HG03460 (cell line): ENCODE results near the gene MLXIPL.
A peak's percentile ranks its signal among the peaks of the same experiment; 100 is the strongest.
"Not testable (repeated sequence)": the region's sequence is repeated elsewhere in the genome, so short reads cannot be mapped to it uniquely, and the experiment has no call there.

Experiments used
- ATAC-seq: cut with Tn5 transposase; IDR thresholded peaks from one replicate; pipeline ENCODE4 v1.9.1; 2021; ENCODE audit not compliant: unreplicated experiment

Gene MLXIPL, protein sequence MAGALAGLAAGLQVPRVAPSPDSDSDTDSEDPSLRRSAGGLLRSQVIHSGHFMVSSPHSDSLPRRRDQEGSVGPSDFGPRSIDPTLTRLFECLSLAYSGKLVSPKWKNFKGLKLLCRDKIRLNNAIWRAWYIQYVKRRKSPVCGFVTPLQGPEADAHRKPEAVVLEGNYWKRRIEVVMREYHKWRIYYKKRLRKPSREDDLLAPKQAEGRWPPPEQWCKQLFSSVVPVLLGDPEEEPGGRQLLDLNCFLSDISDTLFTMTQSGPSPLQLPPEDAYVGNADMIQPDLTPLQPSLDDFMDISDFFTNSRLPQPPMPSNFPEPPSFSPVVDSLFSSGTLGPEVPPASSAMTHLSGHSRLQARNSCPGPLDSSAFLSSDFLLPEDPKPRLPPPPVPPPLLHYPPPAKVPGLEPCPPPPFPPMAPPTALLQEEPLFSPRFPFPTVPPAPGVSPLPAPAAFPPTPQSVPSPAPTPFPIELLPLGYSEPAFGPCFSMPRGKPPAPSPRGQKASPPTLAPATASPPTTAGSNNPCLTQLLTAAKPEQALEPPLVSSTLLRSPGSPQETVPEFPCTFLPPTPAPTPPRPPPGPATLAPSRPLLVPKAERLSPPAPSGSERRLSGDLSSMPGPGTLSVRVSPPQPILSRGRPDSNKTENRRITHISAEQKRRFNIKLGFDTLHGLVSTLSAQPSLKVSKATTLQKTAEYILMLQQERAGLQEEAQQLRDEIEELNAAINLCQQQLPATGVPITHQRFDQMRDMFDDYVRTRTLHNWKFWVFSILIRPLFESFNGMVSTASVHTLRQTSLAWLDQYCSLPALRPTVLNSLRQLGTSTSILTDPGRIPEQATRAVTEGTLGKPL

DNA sequence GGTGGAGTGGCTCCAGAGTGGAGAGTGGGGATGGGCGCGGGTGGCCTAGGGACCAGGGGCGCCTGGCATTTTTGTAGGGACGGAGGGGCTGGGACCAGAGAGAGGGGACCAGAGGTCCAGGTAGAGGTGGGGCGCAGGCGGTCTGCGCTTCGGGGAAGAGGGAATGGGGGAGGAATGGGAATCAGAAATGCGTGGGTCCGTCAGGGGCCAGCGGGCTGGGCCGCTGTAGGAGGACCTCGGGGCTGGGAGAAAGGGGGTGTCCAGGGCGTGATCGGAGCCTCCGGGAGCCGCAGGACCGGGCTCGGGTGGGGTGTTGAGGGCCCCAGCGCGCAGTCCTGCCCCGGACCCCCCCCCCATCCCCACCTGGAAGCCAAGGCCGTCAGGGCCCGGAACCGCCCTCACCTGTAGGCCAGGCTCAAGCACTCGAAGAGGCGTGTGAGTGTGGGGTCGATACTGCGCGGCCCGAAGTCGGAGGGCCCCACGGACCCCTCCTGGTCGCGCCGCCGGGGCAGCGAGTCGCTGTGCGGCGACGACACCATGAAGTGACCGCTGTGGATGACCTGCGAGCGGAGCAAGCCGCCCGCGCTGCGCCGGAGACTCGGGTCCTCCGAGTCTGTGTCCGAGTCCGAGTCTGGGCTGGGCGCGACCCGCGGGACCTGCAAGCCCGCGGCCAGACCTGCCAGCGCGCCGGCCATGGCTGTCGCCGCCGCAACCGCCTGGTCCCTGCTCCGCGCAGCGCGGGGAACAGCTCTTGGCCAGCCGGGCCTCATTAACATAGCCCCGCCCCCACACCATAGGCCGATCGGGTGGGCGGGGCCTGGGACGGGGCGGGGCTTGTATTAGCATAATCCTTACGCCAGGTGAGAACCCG is at the start of gene MLXIPL:
Gene MLXIPL, minus strand, starts transcription at position 725 of the 871 bp plus-strand sequence. Its CDS starts 30 bp downstream, at position 695.
- ATAC-seq = no peak

DNA sequence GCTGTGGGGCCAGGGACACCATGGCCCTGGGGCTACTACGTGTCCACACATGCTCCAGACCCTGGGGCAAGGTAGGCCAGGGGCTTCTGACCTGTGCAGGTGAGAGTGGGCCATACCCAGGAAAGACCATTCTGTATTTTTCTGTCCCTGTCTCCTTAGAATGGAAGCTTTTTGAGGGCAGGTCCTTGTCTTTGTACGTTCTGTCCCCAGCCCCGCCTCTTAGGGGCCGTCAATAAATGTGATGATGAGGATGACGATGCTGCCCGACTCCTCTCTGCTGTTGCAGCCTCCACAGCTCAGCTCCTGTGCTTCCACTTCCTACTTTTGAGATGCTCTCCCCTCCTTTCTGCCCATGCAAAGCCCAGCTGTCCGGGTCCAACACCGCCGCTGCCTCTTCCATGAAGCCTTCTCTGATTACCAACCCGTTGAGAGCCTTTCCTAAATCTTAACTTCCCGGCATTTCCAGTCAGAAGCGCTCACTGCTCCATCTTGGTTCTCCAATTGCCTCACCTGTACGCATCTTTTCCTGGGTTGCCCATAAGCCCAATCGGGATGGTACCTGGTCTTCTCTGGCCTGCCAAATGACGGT is 47.6 kb upstream of the MLXIPL start:
- no peak for ATAC-seq

DNA sequence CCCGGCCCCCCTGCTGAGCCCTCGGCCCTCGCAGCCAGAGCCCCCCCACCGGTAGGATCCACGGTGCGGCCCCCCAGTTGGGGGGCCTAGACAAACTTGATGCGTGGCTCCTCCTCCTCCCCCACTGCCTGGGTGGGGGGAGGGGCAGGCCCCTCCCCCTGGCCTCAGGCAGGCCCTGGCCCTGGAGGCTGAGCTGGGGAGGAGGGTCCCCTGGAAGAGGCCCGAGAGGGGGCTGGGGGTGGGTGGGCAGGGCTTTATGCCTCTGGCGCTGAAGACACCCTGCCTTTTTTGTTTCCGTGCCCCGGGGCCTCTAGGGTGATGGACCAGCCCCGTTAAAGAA is 47.0 kb upstream of the MLXIPL start:
- no peak for ATAC-seq

DNA sequence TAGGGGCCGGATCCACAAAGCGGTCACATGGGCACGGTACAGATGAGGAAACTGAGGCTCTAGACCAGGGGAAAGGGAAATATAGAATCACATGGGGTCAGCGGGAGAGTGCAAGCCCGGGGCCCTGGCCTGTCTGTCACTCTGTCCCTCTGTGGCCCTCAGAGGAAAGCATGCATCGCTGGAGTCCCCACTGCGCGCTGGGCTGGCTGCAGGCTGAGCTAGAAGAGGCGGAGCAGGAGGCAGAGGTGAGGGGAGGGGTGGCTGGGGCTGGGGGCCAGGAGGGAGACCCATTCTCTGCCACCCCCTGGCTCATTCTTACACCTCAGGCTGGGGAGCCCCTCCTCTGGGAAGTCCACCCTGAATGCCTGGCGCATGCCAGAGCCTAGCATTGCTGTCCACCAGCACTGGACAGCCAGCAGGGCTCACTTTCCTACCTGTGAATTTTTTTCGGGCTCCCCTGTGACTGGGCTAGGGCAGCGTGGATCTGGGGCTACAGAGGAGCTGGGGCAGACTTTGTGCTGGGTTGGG is 45.6 kb upstream of the MLXIPL start:
- ATAC-seq = no peak

DNA sequence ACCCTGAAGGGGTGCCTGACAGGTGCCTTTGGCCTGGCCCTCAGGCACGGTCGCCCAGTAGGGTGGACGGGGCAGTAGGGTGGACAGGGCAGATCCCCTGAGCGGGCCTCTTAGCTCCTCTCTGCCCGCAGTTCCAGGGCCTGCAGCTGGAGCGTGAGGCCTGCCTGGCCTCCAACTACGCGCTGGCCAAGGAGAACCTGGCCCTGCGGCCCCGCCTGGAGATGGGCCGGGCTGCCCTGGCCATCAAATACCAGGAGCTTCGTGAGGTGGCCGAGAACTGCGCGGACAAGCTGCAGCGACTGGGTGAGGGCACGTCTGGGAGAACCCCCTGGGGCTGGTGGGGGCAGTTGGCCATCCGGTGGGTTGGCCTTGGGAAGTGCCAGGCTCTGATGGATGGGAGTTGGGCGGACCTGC is 45.0 kb upstream of the MLXIPL start:
- ATAC-seq = no peak

DNA sequence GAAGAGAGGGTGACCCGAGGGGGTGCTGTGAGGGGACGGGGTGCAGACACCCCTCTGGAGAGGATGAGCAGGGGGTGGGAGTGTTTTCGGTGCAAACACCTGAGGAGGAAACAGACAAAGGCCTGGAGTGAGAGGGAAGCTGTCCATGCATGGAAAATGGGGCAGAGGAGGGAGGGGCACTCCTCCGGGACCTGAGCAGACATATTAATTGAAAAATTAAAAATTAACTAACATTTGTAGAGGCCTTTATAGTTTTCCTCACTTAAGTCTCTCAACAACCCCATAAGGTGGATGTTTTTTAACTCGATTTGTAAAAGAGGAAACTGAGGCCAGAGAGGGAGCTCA is 44.5 kb upstream of the MLXIPL start:
- no peak for ATAC-seq

DNA sequence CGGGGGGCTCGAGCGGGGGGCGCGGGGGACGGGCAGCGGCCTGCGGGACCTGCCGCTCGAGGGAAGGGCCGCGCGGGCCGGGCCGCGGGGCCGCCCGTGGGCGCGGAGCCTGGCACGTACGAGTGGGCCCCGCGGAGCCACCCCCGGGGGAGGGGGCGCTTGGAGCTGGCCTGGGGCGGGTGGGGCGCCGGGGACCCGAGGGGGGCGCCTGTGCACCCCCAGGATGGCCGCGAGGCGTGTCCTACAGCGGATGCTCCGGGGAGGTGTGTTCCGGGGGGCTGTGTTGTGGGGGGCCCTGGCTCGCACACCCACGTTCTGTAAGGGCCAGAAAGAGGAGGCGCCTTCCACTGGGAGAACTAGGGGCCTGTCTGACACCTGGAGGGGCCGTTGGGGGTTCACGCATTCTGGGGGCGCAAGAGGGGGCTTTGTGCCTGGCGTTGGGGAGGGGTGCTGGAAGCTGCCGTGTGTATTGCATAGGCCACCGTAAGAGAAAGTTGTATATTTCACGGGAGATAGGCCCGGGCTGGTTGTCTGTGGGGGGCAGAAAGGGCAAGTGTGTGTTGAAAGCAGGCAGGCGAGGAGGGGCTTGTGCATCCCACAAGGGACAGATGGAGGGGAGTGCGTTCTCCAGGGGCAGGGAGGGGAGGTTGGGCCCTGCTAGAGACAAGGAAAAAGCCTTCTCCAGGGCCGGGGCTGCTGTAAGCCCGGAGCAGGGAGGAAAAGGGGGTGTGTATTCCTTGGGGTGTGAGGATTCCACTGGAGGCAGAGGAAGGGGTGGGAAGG is 44.0 kb upstream of the MLXIPL start:
- ATAC-seq = peak; percentile 18

DNA sequence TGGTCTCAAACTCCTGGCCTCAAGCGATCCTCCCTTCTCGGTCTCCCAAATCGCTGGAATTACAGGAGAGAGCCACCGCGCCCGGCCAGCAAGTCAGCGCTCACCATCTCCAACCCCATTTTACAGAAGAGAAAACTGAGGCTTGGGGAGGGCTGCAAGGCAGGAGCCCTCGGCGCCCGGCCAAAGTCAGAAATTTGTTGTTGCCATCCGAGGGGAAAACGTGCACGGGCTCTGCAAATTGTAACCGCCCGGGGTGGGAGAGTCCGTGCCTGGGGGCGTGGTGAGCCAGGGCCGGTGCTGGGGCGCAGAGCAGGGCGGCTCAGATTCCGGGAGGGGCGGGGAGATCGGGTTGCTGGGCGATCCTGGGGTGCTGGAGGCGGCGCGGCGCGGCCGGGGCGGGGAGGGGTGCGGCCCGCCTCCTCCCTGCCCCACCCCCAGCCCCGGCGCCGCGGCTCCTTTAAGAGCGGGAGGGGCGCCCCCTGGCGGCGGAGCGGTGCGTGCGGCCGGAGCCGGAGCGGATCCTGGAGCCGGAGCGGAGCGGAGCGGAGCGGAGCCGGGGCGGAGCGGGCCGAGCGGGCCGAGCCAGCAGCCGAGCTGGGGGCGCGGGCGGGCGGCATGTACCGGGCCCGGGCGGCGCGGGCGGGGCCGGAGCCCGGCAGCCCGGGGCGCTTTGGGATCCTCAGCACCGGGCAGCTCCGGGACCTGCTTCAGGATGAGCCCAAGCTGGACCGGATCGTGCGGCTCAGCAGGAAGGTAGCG is 43.2 kb upstream of the MLXIPL start, which contains the start of gene VPS37D:
Gene VPS37D, plus strand, starts transcription at position 488 of the 759 bp plus-strand sequence. Its CDS starts 128 bp downstream, at position 616.
- ATAC-seq = peak; percentile 93

DNA sequence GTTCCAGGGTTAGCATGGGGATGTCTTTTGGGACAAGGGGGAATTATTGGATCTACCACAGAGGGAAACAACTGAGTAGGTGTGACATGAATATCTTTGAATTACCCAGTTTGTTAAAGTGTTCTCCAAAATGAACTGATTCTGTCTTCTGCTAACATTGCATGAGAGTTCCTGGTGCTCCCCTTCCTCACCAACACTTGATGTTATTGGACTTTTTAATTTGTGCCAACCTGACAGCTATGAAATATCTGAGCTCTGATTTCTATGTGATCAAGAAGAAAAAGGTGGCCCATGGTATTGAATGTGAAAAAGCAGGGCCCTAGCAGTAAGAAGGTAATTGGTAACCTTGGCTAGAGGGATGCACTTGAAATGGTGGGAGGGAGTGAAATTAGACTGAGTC is 38.7 kb upstream of the MLXIPL start:
- no peak for ATAC-seq

DNA sequence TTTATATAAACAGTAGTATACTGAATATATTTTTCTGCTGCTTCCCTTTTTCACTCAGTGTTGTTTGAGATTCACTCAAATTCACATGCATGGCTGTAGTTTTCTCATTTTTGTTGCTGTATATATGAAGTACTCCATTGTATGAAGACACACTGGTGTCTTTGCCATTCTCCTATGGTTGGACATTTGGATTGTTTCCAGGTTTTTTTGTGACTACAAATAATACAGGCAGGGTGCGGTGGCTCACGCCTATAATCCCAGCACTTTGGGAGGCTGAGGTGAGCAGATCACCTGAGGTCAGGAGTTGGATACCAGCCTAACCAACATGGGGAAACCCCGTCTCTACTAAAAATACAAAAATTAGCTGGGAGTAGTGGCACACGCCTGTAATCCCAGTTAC is 36.3 kb upstream of the MLXIPL start:
- ATAC-seq = not testable (repeated sequence)

DNA sequence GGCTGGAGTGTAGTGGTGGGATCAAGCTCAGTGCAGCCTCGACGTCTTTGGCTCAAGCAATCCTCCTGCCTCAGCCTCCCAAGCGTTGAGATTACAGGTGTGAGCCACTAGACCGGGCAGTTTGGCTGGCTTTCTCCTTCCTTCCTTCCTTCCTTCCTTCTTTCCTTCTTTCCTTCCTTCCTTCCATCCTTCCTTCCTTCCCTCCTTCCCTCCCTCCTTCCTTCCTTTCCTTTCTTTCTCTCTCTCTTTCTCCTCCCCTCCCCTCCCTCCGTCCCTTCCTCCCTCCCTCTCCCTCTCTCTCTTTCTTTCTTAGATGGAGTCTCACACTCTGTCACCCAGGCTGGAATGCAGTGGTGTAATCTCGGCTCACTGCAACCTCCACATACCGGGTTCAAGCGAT is 35.7 kb upstream of the MLXIPL start:
- ATAC-seq = no peak

DNA sequence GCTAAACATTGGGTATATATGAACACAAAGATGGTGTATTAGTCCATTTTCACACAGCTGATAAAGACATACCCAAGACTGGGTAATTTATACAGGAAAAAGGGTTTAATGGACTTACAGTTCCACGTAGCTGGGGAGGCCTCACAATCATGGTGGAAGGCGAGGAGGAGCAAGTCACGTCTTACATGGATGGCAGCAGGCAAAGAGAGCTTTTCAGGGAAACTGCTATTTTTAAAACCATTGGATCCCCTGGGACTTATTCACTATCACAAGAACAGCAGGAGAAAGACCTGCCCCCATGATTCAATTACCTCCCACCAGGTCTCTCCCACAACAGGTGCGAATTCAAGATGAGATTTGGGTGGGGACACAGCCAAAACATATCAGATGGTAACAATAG is 31.0 kb upstream of the MLXIPL start:
- ATAC-seq = not testable (repeated sequence)

DNA sequence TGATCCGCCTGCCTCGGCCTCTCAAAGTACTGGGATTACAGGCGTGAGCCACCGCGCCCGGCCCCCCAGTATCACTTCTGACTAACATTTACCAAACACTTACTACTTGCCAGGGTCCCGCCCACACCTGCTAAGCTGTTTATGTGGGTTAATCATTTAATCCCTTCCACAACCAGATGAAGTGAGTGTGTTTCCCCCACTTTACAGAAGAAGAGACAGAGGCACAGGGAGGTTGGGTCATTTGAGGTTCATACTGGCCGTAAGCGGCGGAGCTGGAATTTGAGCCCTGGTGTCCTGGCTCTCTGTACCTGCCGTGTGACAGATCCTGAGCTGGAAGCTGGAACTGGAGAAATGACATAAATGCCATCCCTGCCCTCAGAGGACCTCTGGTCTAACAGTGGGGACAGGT is 28.2 kb upstream of the MLXIPL start:
- no peak for ATAC-seq

DNA sequence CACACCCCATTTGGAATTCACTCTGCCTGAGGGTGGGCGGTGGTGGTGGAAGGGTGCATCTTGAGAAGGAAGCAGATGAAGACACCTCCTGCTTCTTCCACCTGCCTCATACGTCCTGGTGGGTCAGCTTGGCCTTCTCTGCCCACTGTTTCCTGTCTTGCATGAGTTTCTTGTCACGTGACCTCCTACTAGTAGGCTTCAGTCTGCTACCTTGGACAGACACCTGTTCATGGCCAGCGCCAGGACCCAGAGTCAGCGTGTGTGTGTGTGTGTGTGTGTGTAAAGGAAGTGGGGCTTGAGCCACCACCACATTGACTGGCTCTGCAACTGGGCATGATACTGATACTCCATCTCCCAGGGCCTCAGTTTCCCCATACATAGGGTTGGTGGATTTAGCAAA is 26.2 kb upstream of the MLXIPL start:
- ATAC-seq = no peak

DNA sequence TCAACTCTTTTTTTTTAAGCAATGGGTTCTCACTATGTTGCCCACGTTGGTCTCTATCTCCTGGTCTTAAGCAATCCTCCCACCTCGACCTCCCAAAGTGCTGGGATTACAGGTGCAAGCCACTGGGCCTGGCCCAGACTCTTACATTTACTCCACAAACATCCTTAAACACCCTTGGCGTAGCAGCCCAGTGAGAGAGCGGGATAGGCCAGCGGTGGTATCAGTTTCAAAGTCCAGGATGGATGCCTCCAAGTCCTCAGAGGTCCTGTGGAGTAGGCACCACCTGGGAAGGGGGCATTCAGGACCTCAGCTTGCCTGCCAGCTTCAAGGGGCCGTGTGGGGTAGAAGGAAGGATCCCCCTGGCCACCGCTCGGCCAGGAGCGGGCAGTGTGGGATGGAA is 25.3 kb upstream of the MLXIPL start:
- no peak for ATAC-seq

DNA sequence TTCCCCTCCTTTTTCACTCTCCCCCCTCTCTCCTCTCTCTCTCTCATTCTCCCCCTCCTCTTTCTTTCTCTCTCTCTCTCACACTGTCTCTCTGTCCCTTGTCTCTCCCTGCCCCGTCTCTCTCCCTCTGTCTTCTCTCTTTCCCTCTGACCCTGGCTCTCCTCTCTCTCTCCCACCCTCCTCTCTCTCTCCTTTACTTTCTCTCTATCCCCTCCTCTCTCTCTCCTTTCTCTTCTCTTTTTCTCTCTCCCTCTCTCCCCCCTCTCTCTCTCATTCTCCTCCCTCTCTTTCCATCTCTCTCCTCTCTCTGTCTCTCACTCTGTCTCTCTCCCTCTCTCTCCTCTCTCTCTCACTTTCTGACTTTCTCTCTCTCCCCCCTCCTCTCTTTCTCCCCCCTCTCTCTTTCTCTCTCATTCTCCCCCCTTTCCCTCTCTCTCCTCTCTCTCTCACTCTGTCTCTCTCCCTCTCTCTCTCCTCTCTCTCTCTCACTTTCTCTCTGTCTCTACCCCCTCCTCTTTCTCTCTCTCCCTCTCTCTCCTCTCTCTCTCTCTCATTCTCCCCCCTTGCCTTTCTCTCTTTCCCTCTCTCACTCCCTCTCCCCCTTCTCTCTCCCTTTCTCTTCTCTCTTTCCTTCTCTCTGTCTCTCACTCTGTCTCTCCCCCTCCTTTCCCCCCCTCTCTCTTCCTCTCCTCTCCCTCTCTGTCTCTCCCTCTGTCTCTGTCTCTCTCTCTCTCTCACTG is 24.4 kb upstream of the MLXIPL start:
- no peak for ATAC-seq

DNA sequence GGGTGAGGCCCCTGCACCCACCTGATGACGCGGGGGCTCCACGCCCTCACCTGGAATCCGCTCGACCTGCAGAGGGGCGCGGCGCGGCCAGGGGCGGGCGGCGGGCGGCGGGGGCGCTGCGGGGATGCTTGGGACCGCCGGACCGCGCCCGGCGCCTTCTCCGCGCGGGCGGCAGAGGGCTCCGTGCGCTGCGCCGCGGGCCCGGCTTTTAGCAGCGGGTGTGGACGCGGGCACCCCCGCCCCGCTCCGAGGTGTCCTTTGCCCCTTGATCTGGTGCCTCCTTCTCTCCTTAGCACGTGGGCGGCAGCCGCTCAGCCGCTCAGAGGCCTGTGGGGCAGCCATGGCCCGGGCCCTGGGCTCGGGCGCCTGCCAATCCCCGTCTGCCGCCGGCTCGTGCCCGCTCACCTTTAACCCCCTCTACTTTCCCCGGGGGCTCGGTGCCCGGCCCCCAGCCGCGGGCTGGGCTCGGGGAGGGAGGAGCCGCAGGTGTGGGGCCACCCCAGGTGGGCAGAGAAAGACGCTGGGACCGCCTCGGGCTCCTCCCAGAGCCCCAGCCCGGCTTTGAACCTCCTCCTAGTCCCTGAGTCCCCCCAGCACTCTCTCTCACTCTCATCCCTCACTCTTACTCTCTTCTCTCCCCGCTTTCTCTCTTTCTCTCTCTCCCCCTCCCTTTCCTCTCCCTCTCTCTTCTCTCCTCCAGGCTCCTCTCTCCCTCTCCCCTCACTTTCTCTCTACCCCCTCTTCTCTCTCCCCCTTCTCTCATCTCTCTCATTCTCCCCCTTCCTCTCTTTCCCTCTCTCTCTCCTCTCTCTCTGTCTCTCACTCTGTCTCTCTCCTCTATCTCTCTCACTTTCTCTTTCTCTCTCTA is 23.6 kb upstream of the MLXIPL start:
- ATAC-seq = no peak
